HG03064 (cell line): ENCODE measurements around the gene ATG101.

Experiments
- ATAC-seq: cut with Tn5 transposase; IDR thresholded peaks from one replicate; pipeline ENCODE4 v1.9.1; 2021; ENCODE audit warnings: low read depth; ENCODE audit not compliant: unreplicated experiment

Gene ATG101

GRCh38 chr12:52069327-52070184, at the start of gene ATG101:
Gene ATG101 (plus strand): TSS chr12:52069978. CDS start chr12:52073651, 3,673 bp downstream.
- ATAC-seq: peak; percentile 89

- no peak for ATAC-seq
Measured at GRCh38 chr12:52020539-52021336, 49.0 kb upstream of the ATG101 start.

GRCh38 chr12:52022841-52023181, 47.0 kb upstream of the ATG101 start:
- no peak for ATAC-seq

- ATAC-seq: no peak
Measured at GRCh38 chr12:52023182-52023975, 46.4 kb upstream of the ATG101 start.

GRCh38 chr12:52023976-52024688, 45.6 kb upstream of the ATG101 start:
- no peak for ATAC-seq

- no peak for ATAC-seq
Measured at GRCh38 chr12:52024845-52025230, 44.9 kb upstream of the ATG101 start.

GRCh38 chr12:52026263-52026662, 43.5 kb upstream of the ATG101 start:
- ATAC-seq: no peak

- ATAC-seq: no peak
Measured at GRCh38 chr12:52027085-52027843, 42.5 kb upstream of the ATG101 start.

- ATAC-seq: no peak
Measured at GRCh38 chr12:52029685-52030084, 40.1 kb upstream of the ATG101 start.

- ATAC-seq: no peak
Measured at GRCh38 chr12:52032446-52032803, 37.4 kb upstream of the ATG101 start.

- peak; percentile 75 for ATAC-seq
Measured at GRCh38 chr12:52032804-52033445, 36.9 kb upstream of the ATG101 start.

- no peak for ATAC-seq
Measured at GRCh38 chr12:52033446-52034140, 36.2 kb upstream of the ATG101 start.

- no peak for ATAC-seq
Measured at GRCh38 chr12:52035190-52035589, 34.6 kb upstream of the ATG101 start.

- ATAC-seq: no peak
Measured at GRCh38 chr12:52035926-52036325, 33.9 kb upstream of the ATG101 start.

- no peak for ATAC-seq
Measured at GRCh38 chr12:52036587-52037171, 33.1 kb upstream of the ATG101 start.

GRCh38 chr12:52037248-52037861, 32.4 kb upstream of the ATG101 start:
- ATAC-seq: no peak

GRCh38 chr12:52038447-52038846, 31.3 kb upstream of the ATG101 start:
- ATAC-seq: no peak

- no peak for ATAC-seq
Measured at GRCh38 chr12:52041035-52041434, 28.7 kb upstream of the ATG101 start.
